ENCODE results near the gene PJA2.

Gene PJA2

DNA sequence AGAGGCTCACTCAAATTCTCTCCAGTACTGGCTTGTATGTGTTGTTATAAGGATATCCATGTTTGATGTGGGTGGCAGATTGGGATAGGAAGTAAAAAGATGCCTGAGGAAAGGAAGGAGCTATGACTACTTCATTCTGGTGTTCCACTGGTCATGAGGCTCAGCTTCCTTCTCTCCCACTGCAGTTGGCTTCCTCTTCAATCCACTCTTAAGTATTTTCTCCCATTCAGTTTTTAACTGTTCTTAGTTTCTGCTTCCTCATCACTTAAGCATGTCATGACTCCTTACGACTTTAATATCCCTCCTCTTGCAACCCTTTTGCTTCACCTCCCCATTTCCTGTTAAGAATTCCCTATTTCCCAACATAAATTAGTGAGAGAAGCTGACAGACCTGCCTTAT is 81.1 kb downstream of the PJA2 start:
- Histone ChIP-seq H3K9me3 (ENCODE audit: control insufficient read depth, low read length) (no peaks in the 10 kb centered on the region), H3K27ac (ENCODE audit: insufficient read depth, low read depth, low read length, poor library complexity, severe bottlenecking) (no peak overlapping the region), H3K4me3 (ENCODE audit: insufficient read depth, low read depth, low read length) (no peak overlapping the region), H3K4me1 (ENCODE audit: control insufficient read depth, insufficient read depth, low read length) (peaks cover 9% of the 10 kb centered on the region), H3K27me3 (ENCODE audit: control insufficient read depth, insufficient read depth, low read length, poor library complexity, severe bottlenecking) (no peaks in the 10 kb centered on the region), H3K36me3 (ENCODE audit: control insufficient read depth, insufficient read depth, low read length) (no peaks in the 10 kb centered on the region)
- WGBS, 2 experiments, result 85 to 88% methylated on average over 1 of the region's 1 CpG

- WGBS, 2 experiments, result 69% methylated on average over 3 of the region's 3 CpGs
- H3K4me3 ChIP-seq (ENCODE audit: insufficient read depth, low read depth, low read length), result no peak overlapping the region
- H3K4me1 ChIP-seq (ENCODE audit: control insufficient read depth, insufficient read depth, low read length), result peaks cover 9% of the 10 kb centered on the region
- no peaks in the 10 kb centered on the region for H3K9me3 ChIP-seq (ENCODE audit: control insufficient read depth, low read length)
- no peaks in the 10 kb centered on the region for H3K27me3 ChIP-seq (ENCODE audit: control insufficient read depth, insufficient read depth, low read length, poor library complexity, severe bottlenecking)
- H3K36me3 ChIP-seq (ENCODE audit: control insufficient read depth, insufficient read depth, low read length), result no peaks in the 10 kb centered on the region
- H3K27ac ChIP-seq (ENCODE audit: insufficient read depth, low read depth, low read length, poor library complexity, severe bottlenecking), result no peak overlapping the region
Observed at GRCh38 chr5:109327570-109327969, 82.2 kb downstream of the PJA2 start.

DNA sequence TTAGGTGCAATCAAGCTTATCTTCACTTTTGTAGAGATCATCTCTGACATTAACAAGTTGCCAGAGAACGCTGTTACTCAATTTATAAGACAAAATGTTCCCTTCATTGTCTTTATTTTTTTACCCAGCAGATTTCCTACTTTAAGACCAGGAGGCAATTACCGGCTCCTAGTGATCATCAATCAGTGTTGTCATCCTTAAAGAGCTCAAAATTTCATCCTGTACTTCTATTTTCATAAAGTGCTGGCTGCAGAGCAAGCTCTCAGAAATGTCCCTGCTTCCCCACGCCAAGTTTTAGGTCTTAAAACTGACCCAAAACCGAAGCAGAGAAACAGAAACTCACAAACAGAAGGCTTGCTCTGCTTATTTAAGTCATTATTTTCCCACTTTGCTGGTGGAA is 82.9 kb downstream of the PJA2 start:
- Histone ChIP-seq H3K27me3 (ENCODE audit: control insufficient read depth, insufficient read depth, low read length, poor library complexity, severe bottlenecking) (no peaks in the 10 kb centered on the region), H3K4me1 (ENCODE audit: control insufficient read depth, insufficient read depth, low read length) (peaks cover 9% of the 10 kb centered on the region), H3K4me3 (ENCODE audit: insufficient read depth, low read depth, low read length) (no peak overlapping the region), H3K9me3 (ENCODE audit: control insufficient read depth, low read length) (no peaks in the 10 kb centered on the region), H3K27ac (ENCODE audit: insufficient read depth, low read depth, low read length, poor library complexity, severe bottlenecking) (no peak overlapping the region), H3K36me3 (ENCODE audit: control insufficient read depth, insufficient read depth, low read length) (no peaks in the 10 kb centered on the region)
- 94 to 95% methylated on average over 4 of the region's 4 CpGs for WGBS, 2 experiments

DNA sequence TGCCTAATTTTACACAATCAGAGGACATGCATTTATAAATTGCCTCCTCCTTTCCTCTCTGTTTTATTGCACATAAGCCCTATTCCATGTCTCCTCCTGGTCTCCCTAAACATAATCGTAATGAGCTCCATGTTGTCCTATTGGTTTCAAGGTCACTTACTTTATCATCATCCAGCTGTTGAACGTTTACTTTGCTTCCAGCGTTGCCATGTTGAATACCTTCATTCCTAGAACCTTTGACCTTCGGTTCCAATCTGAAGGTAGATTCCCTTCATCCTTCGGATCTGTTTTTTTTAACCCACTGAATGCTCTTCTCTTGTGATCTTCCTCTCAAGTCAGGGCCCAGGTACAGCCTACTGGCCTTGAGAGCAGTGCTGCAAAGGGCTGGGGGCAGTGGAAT is 84.3 kb downstream of the PJA2 start:
- no peak overlapping the region for H3K4me3 ChIP-seq (ENCODE audit: insufficient read depth, low read depth, low read length)
- 94 to 95% methylated on average over 5 of the region's 5 CpGs for WGBS, 2 experiments
- no peak overlapping the region for H3K27ac ChIP-seq (ENCODE audit: insufficient read depth, low read depth, low read length, poor library complexity, severe bottlenecking)
- no peaks in the 10 kb centered on the region for H3K36me3 ChIP-seq (ENCODE audit: control insufficient read depth, insufficient read depth, low read length)
- no peaks in the 10 kb centered on the region for H3K27me3 ChIP-seq (ENCODE audit: control insufficient read depth, insufficient read depth, low read length, poor library complexity, severe bottlenecking)
- no peaks in the 10 kb centered on the region for H3K9me3 ChIP-seq (ENCODE audit: control insufficient read depth, low read length)
- peaks cover 6% of the 10 kb centered on the region for H3K4me1 ChIP-seq (ENCODE audit: control insufficient read depth, insufficient read depth, low read length)

GRCh38 chr5:109324931-109325330 is 84.8 kb downstream of the PJA2 start:
- no peak overlapping the region for H3K4me3 ChIP-seq (ENCODE audit: insufficient read depth, low read depth, low read length)
- no peaks in the 10 kb centered on the region for H3K9me3 ChIP-seq (ENCODE audit: control insufficient read depth, low read length)
- no peaks in the 10 kb centered on the region for H3K36me3 ChIP-seq (ENCODE audit: control insufficient read depth, insufficient read depth, low read length)
- H3K27ac ChIP-seq (ENCODE audit: insufficient read depth, low read depth, low read length, poor library complexity, severe bottlenecking), result no peak overlapping the region
- 91 to 96% methylated on average over 5 of the region's 5 CpGs for WGBS, 2 experiments
- peaks cover 6% of the 10 kb centered on the region for H3K4me1 ChIP-seq (ENCODE audit: control insufficient read depth, insufficient read depth, low read length)
- no peaks in the 10 kb centered on the region for H3K27me3 ChIP-seq (ENCODE audit: control insufficient read depth, insufficient read depth, low read length, poor library complexity, severe bottlenecking)

DNA sequence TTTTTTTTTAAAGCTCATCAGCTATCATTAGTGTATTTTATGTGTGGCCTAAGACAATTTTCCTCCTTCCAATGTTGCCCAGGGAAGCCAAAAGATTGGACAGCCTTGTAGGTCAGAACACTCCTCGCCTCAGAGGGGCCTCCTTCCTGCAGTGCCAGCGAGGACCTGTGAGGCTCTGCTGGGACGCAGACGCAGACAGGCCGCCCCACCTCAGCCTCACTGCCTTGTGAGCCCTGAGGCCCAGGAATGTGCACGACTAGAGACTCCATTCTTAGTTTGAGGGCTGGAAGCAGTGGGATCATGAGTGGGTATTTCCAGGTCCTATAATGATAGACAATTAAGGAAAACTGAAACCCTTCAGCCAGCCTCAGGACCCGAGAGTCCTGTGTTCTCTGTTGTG is 85.4 kb downstream of the PJA2 start:
- 82% methylated on average over 7 of the region's 7 CpGs for WGBS, 2 experiments
- Histone ChIP-seq H3K9me3 (ENCODE audit: control insufficient read depth, low read length) (no peaks in the 10 kb centered on the region), H3K36me3 (ENCODE audit: control insufficient read depth, insufficient read depth, low read length) (no peaks in the 10 kb centered on the region), H3K4me1 (ENCODE audit: control insufficient read depth, insufficient read depth, low read length) (peaks cover 6% of the 10 kb centered on the region), H3K4me3 (ENCODE audit: insufficient read depth, low read depth, low read length) (no peak overlapping the region), H3K27ac (ENCODE audit: insufficient read depth, low read depth, low read length, poor library complexity, severe bottlenecking) (no peak overlapping the region), H3K27me3 (ENCODE audit: control insufficient read depth, insufficient read depth, low read length, poor library complexity, severe bottlenecking) (no peaks in the 10 kb centered on the region)

GRCh38 chr5:109322694-109323093 is 87.1 kb downstream of the PJA2 start:
- Histone ChIP-seq H3K4me3 (ENCODE audit: insufficient read depth, low read depth, low read length) (no peak overlapping the region), H3K27me3 (ENCODE audit: control insufficient read depth, insufficient read depth, low read length, poor library complexity, severe bottlenecking) (no peaks in the 10 kb centered on the region), H3K27ac (ENCODE audit: insufficient read depth, low read depth, low read length, poor library complexity, severe bottlenecking) (no peak overlapping the region), H3K36me3 (ENCODE audit: control insufficient read depth, insufficient read depth, low read length) (no peaks in the 10 kb centered on the region), H3K4me1 (ENCODE audit: control insufficient read depth, insufficient read depth, low read length) (peaks cover 6% of the 10 kb centered on the region), H3K9me3 (ENCODE audit: control insufficient read depth, low read length) (no peaks in the 10 kb centered on the region)
- WGBS, 2 experiments, result 94 to 95% methylated on average over 4 of the region's 4 CpGs

GRCh38 chr5:109319351-109319750 is 90.4 kb downstream of the PJA2 start:
- no peaks in the 10 kb centered on the region for H3K27me3 ChIP-seq (ENCODE audit: control insufficient read depth, insufficient read depth, low read length, poor library complexity, severe bottlenecking)
- H3K4me1 ChIP-seq (ENCODE audit: control insufficient read depth, insufficient read depth, low read length), result no peaks in the 10 kb centered on the region
- no peaks in the 10 kb centered on the region for H3K9me3 ChIP-seq (ENCODE audit: control insufficient read depth, low read length)
- H3K27ac ChIP-seq (ENCODE audit: insufficient read depth, low read depth, low read length, poor library complexity, severe bottlenecking), result no peak overlapping the region
- no peak overlapping the region for H3K4me3 ChIP-seq (ENCODE audit: insufficient read depth, low read depth, low read length)
- 92 to 94% methylated on average over 7 of the region's 7 CpGs for WGBS, 2 experiments
- H3K36me3 ChIP-seq (ENCODE audit: control insufficient read depth, insufficient read depth, low read length), result no peaks in the 10 kb centered on the region

- H3K4me3 ChIP-seq (ENCODE audit: insufficient read depth, low read depth, low read length), result no peak overlapping the region
- WGBS, 2 experiments, result 89 to 91% methylated on average over 9 of the region's 9 CpGs
- no peaks in the 10 kb centered on the region for H3K27me3 ChIP-seq (ENCODE audit: control insufficient read depth, insufficient read depth, low read length, poor library complexity, severe bottlenecking)
- H3K9me3 ChIP-seq (ENCODE audit: control insufficient read depth, low read length), result no peaks in the 10 kb centered on the region
- H3K4me1 ChIP-seq (ENCODE audit: control insufficient read depth, insufficient read depth, low read length), result no peaks in the 10 kb centered on the region
- H3K27ac ChIP-seq (ENCODE audit: insufficient read depth, low read depth, low read length, poor library complexity, severe bottlenecking), result no peak overlapping the region
- H3K36me3 ChIP-seq (ENCODE audit: control insufficient read depth, insufficient read depth, low read length), result no peaks in the 10 kb centered on the region
Observed at GRCh38 chr5:109318455-109319108, 91.2 kb downstream of the PJA2 start.

DNA sequence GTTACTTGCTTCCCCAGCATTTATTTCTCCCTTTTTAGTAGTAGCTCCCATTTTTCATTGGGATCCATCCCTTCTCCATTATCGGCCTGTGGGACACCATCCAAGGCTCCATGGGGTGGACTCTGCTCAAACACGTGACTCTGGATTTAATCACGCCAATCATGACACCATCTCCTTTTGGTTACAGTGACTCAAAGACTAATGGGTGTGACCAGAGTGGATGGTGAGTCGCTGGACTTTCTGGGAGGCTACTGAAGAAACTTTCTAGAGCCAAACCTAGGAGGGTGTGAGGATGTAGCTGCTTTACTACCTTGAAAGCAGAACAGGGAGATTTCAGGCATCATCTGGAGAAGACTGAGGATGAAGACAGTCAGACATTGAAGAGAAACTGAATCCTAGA is 93.1 kb downstream of the PJA2 start:
- no peaks in the 10 kb centered on the region for H3K27me3 ChIP-seq (ENCODE audit: control insufficient read depth, insufficient read depth, low read length, poor library complexity, severe bottlenecking)

DNA sequence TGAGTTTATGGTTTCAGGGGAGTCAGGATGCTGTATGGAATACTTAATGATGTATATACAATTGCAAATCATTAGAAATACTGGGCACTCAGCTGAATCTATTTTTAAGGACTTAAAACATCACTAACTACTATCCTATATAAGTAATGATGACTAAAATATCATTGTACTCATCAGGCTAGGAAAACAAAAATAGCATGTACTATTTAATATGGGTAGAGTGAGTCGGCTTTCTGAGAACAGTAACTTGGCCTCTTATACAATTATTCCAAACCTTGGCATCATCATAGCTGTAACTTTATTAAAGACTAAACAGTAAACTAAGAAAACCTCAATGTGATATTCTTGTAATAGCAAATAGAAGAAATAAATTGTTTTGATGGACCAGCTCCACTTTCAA is 94.5 kb downstream of the PJA2 start:
- no CpG with 5 or more reads among the region's 1 CpG for WGBS, 2 experiments
- Histone ChIP-seq H3K27ac (ENCODE audit: insufficient read depth, low read depth, low read length, poor library complexity, severe bottlenecking) (no peak overlapping the region), H3K27me3 (ENCODE audit: control insufficient read depth, insufficient read depth, low read length, poor library complexity, severe bottlenecking) (no peaks in the 10 kb centered on the region), H3K36me3 (ENCODE audit: control insufficient read depth, insufficient read depth, low read length) (no peaks in the 10 kb centered on the region), H3K4me3 (ENCODE audit: insufficient read depth, low read depth, low read length) (no peak overlapping the region), H3K4me1 (ENCODE audit: control insufficient read depth, insufficient read depth, low read length) (no peaks in the 10 kb centered on the region), H3K9me3 (ENCODE audit: control insufficient read depth, low read length) (no peaks in the 10 kb centered on the region)

More for the DNA sequence above, 93.1 kb downstream of the PJA2 start:
- 93 to 94% methylated on average over 4 of the region's 4 CpGs for WGBS, 2 experiments
- no peaks in the 10 kb centered on the region for H3K36me3 ChIP-seq (ENCODE audit: control insufficient read depth, insufficient read depth, low read length)
- H3K9me3 ChIP-seq (ENCODE audit: control insufficient read depth, low read length), result no peaks in the 10 kb centered on the region
- no peak overlapping the region for H3K27ac ChIP-seq (ENCODE audit: insufficient read depth, low read depth, low read length, poor library complexity, severe bottlenecking)
- H3K4me3 ChIP-seq (ENCODE audit: insufficient read depth, low read depth, low read length), result no peak overlapping the region
- H3K4me1 ChIP-seq (ENCODE audit: control insufficient read depth, insufficient read depth, low read length), result no peaks in the 10 kb centered on the region

Data from ectodermal cell (in vitro differentiated cells).